Measurements from ENCODE around the gene SPSB3.

Gene SPSB3

GRCh38 chr16:1784977-1785845, 2.8 kb upstream of the SPSB3 start:
- DNase-seq (ENCODE audit: extremely low read depth, low read depth) = no peak
- no peak overlapping the region for H3K4me3 ChIP-seq (replicated peaks; ENCODE audit: low read depth, low read length)
- TF ChIP-seq CTCF (IDR thresholded peaks at IDR 0.05; ENCODE audit: low read depth, low read length, missing control alignments) = no peak

- peak overlapping the region; percentile 80 for H3K4me3 ChIP-seq (replicated peaks; ENCODE audit: low read depth, low read length)
- TF ChIP-seq CTCF (IDR thresholded peaks at IDR 0.05; ENCODE audit: low read depth, low read length, missing control alignments) = no peak
- no peak for DNase-seq (ENCODE audit: extremely low read depth, low read depth)
Measured at GRCh38 chr16:1781758-1782407, 488 bp downstream of the SPSB3 start.

GRCh38 chr16:1781254-1781653, 1.1 kb downstream of the SPSB3 start:
- TF ChIP-seq CTCF (IDR thresholded peaks at IDR 0.05; ENCODE audit: low read depth, low read length, missing control alignments) = no peak
- H3K4me3 ChIP-seq (replicated peaks; ENCODE audit: low read depth, low read length) = peak overlapping the region; percentile 80
- DNase-seq (ENCODE audit: extremely low read depth, low read depth) = no peak

- DNase-seq (ENCODE audit: extremely low read depth, low read depth) = no peak
- no peak for TF ChIP-seq CTCF (IDR thresholded peaks at IDR 0.05; ENCODE audit: low read depth, low read length, missing control alignments)
- H3K4me3 ChIP-seq (replicated peaks; ENCODE audit: low read depth, low read length) = no peak overlapping the region
Measured at GRCh38 chr16:1780677-1781072, 1.7 kb downstream of the SPSB3 start.

GRCh38 chr16:1779741-1780676, 2.4 kb downstream of the SPSB3 start:
- TF ChIP-seq CTCF (IDR thresholded peaks at IDR 0.05; ENCODE audit: low read depth, low read length, missing control alignments) = no peak
- DNase-seq (ENCODE audit: extremely low read depth, low read depth) = no peak
- no peak overlapping the region for H3K4me3 ChIP-seq (replicated peaks; ENCODE audit: low read depth, low read length)

- DNase-seq (ENCODE audit: extremely low read depth, low read depth) = no peak
- no peak for TF ChIP-seq CTCF (IDR thresholded peaks at IDR 0.05; ENCODE audit: low read depth, low read length, missing control alignments)
- H3K4me3 ChIP-seq (replicated peaks; ENCODE audit: low read depth, low read length) = no peak overlapping the region
Measured at GRCh38 chr16:1779234-1779701, 3.1 kb downstream of the SPSB3 start.
